HUES6 (cell line): ENCODE measurements around the gene DACT2.
"Not testable (repeated sequence)": the region's sequence is repeated elsewhere in the genome, so short reads cannot be mapped to it uniquely, and the experiment has no call there.

Experiments used
- H3K27ac ChIP-seq: 2 replicates; pipeline ENCODE4 v1.7.0; 2013; ENCODE audit warnings: low read depth, mild to moderate bottlenecking, low read length, inconsistent platforms
- H3K27me3 ChIP-seq: 2 replicates; pipeline ENCODE4 v1.6.1; 2013; ENCODE audit warnings: low read length; ENCODE audit not compliant: control insufficient read depth, insufficient read depth
- H3K36me3 ChIP-seq: 2 replicates; pipeline ENCODE4 v1.6.1; 2013; ENCODE audit warnings: low read length; ENCODE audit not compliant: control insufficient read depth, insufficient read depth
- H3K4me1 ChIP-seq: 2 replicates; pipeline ENCODE4 v1.6.1; 2013; ENCODE audit warnings: low read length; ENCODE audit not compliant: control insufficient read depth, insufficient read depth
- H3K4me3 ChIP-seq: 2 replicates; pipeline ENCODE4 v1.5.1; 2013; ENCODE audit warnings: low read depth, low read length
- H3K9ac ChIP-seq: one replicate; pipeline ENCODE4 v1.6.1; 2013; ENCODE audit warnings: mild to moderate bottlenecking, low read length
- H3K9me3 ChIP-seq: 2 replicates; pipeline ENCODE4 v1.6.1; 2013; ENCODE audit warnings: low read depth, low read length; ENCODE audit not compliant: control insufficient read depth, insufficient read depth

The DACT2 gene

DNA sequence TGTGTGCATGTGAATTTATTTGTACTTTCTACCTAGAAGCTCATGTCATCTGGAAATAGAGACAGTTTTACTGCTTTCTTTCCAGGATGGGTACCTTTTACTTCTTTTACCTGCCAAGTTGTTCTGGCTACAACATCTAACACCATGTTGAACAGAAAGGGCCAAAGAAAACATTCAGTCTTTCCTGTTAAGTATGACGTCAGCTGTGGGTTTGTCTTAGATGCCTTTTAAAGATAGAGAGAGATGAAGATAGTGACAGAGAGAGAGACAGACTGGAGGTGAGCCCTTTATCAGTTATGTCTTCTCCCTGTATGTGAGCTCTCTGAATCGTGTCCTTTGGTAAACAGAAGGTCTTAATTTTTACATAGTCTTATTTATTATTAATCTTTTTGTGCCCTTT is 3.4 kb upstream of the DACT2 start:
- Histone ChIP-seq H3K27ac (no peak overlapping the region), H3K36me3 (no peaks in the 10 kb centered on the region), H3K27me3 (peaks cover 53% of the 10 kb centered on the region), H3K4me3 (no peak overlapping the region), H3K9ac (no peak overlapping the region), H3K9me3 (peaks cover 7% of the 10 kb centered on the region), H3K4me1 (peaks cover 23% of the 10 kb centered on the region)

DNA sequence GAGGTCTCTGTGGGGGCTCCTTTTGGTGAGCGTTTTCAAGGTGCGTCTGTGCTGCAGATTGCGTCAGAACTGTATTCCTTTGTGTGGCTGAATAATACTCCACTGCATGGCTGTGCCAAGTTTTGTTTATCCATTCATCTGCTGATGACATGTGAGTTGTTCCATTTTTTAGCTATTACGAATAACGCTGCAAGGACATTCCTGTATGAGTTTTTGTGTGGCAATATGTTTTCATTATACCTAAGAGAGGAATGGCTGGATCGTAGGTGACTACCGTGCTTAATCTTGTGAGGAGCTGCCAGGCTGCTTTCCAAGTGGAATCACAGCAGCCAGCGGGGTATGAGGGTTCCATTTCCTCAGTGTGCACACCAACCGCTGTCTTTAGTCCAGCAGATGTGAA is 1.1 kb upstream of the DACT2 start:
- Histone ChIP-seq H3K27me3 (peaks cover 53% of the 10 kb centered on the region), H3K9me3 (peaks cover 7% of the 10 kb centered on the region), H3K27ac (no peak overlapping the region), H3K4me1 (peaks cover 11% of the 10 kb centered on the region), H3K4me3 (no peak overlapping the region), H3K9ac (no peak overlapping the region), H3K36me3 (no peaks in the 10 kb centered on the region)

GRCh38 chr6:168318579-168319278 is 848 bp downstream of the DACT2 start:
- peak overlapping the region; percentile 63 for H3K4me3 ChIP-seq
- H3K9me3 ChIP-seq = peaks cover 7% of the 10 kb centered on the region
- peaks cover 29% of the 10 kb centered on the region for H3K4me1 ChIP-seq
- H3K27me3 ChIP-seq = peaks cover 70% of the 10 kb centered on the region
- H3K27ac ChIP-seq = no peak overlapping the region
- H3K9ac ChIP-seq = peak overlapping the region; percentile 44
- no peaks in the 10 kb centered on the region for H3K36me3 ChIP-seq

DNA sequence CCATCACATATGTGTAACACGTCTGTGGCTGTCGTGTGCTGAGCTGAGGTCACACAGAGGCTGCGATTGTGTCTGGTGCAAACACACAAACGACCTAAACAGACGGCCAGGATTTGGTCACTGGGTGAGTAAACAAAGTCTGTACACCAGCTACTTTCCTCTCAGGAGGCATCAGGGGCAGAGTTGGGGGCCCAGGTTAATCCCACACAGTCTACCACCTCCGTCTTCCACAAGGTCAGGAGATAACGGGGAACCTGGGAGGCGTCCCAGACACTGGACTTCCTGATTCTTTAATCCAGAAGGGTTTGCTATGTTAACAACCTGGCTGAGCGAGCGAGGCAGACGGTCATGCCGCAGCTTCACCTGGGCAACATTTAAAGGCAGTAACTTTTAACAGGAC is 1.5 kb downstream of the DACT2 start:
- peaks cover 66% of the 10 kb centered on the region for H3K27me3 ChIP-seq

DNA sequence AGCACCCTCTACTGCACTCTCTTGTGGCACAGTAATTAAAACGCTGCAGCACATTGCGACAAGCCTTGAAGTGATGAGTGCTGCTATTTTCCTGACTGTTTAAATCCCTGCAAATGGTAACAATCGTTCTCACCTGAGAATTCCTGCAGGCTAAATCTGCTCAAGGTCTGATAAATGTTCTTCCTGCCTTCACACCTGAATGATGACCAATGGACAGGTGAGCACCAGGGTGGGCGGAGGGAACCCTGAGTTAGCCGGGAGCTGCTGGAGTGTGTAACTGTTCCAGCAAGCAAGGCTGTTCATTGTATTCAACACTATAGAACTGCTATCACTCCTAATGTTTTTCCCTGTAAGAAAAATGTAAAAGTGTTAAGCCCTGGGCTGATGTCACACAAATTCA is 4.0 kb downstream of the DACT2 start:
- H3K27me3 ChIP-seq = peaks cover 51% of the 10 kb centered on the region
- no peak overlapping the region for H3K27ac ChIP-seq
- no peaks in the 10 kb centered on the region for H3K9me3 ChIP-seq
- peaks cover 40% of the 10 kb centered on the region for H3K4me1 ChIP-seq
- no peak overlapping the region for H3K4me3 ChIP-seq
- no peaks in the 10 kb centered on the region for H3K36me3 ChIP-seq
- H3K9ac ChIP-seq = no peak overlapping the region

More for the DNA sequence above, 1.5 kb downstream of the DACT2 start:
- Histone ChIP-seq H3K27ac (no peak overlapping the region), H3K36me3 (no peaks in the 10 kb centered on the region), H3K9me3 (peaks cover 7% of the 10 kb centered on the region), H3K9ac (no peak overlapping the region), H3K4me1 (peaks cover 35% of the 10 kb centered on the region), H3K4me3 (peak overlapping the region; percentile 63; the same call in 1 of the 2 replicates)

DNA sequence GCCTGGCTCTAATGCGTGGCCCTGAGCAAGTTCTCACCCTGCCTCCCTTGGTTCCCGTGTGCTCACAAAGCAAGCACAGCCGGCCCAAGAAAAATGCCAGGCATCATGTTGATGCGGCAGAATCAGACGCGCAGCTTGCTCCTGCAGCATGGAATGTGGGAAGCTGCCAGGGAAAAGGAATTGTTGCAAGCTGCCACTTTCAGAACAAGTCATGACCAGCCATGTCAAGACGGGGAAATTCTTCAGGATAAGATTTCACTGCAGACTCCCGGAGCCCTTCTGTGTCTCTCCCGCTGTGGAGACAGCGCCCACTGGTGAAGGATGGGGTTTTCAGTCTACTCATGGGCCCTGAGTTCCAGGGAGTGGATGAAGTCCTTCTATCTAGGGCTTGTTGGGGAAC is 4.6 kb downstream of the DACT2 start:
- Histone ChIP-seq H3K27ac (no peak overlapping the region), H3K9ac (no peak overlapping the region), H3K4me1 (peaks cover 40% of the 10 kb centered on the region), H3K36me3 (no peaks in the 10 kb centered on the region), H3K9me3 (no peaks in the 10 kb centered on the region), H3K4me3 (no peak overlapping the region), H3K27me3 (peaks cover 46% of the 10 kb centered on the region)

GRCh38 chr6:168314021-168314420 is 5.6 kb downstream of the DACT2 start:
- Histone ChIP-seq H3K4me1 (peaks cover 40% of the 10 kb centered on the region), H3K27me3 (peaks cover 37% of the 10 kb centered on the region), H3K9ac (no peak overlapping the region), H3K9me3 (no peaks in the 10 kb centered on the region), H3K4me3 (no peak overlapping the region), H3K36me3 (no peaks in the 10 kb centered on the region), H3K27ac (peak overlapping the region; percentile 24; the same call in 1 of the 2 replicates)

DNA sequence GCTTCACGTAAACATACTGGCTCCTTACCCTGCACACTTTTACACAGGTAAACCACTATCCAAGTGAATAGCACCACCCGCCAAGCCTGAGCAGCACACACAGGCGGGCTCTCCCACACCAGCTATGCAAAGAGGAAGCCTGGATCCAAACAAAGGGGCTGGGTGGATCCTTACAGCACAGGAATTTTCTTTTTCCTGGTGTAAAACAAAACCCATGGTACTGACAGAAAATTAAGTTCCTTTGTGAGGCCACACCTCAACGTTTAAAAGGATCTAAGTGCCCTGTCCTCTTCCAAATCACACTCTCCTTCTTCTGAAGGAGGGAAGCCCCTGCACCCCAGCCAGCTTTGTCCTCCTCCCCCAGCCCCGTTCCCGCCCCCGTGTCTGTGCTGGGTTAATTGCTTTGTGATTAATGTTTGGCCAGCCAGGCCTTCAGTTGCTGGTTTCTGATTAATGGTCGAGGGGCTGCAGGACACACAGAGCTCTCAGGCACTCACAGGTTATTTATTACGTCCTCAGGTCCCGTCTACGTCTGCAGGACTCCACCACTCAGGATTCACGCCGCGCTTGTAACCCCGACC is 6.1 kb downstream of the DACT2 start:
- H3K27ac ChIP-seq = peak overlapping the region; percentile 24; the same call in 1 of the 2 replicates
- peaks cover 32% of the 10 kb centered on the region for H3K27me3 ChIP-seq
- H3K4me3 ChIP-seq = no peak overlapping the region
- H3K4me1 ChIP-seq = peaks cover 35% of the 10 kb centered on the region
- H3K9me3 ChIP-seq = no peaks in the 10 kb centered on the region
- H3K36me3 ChIP-seq = no peaks in the 10 kb centered on the region
- no peak overlapping the region for H3K9ac ChIP-seq

DNA sequence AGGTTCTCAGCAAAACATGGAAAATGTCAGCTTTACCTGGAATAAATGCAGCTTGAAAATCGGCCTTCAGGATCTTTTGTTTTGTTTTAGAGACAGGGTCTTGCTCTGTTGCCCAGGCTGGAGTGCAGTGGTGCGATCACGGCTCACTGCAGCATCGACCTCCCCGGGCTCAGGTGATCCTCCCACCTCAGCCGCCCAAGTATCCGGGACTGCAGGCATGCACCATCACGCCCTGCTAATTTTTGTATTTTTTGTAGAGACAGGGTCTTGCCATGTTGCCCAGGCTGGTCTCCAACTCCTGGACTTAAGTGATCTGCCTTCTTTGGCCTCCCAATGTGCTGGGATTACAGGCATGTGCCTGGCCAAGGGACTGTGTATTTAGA is 7.5 kb downstream of the DACT2 start:
- H3K27ac ChIP-seq, H3K9ac ChIP-seq, H3K4me3 ChIP-seq, H3K9me3 ChIP-seq, H3K36me3 ChIP-seq: not testable (repeated sequence)
- Histone ChIP-seq H3K4me1 (peaks cover 29% of the 10 kb centered on the region), H3K27me3 (peaks cover 23% of the 10 kb centered on the region; the same call in 1 of the 2 replicates)

- H3K36me3 ChIP-seq = no peaks in the 10 kb centered on the region
- peaks cover 23% of the 10 kb centered on the region; the same call in 1 of the 2 replicates for H3K27me3 ChIP-seq
- no peak overlapping the region for H3K27ac ChIP-seq
- no peak overlapping the region for H3K4me3 ChIP-seq
- H3K4me1 ChIP-seq = peaks cover 29% of the 10 kb centered on the region
- no peaks in the 10 kb centered on the region for H3K9me3 ChIP-seq
- H3K9ac ChIP-seq = no peak overlapping the region
Measured at GRCh38 chr6:168311410-168312124, 8.0 kb downstream of the DACT2 start.

DNA sequence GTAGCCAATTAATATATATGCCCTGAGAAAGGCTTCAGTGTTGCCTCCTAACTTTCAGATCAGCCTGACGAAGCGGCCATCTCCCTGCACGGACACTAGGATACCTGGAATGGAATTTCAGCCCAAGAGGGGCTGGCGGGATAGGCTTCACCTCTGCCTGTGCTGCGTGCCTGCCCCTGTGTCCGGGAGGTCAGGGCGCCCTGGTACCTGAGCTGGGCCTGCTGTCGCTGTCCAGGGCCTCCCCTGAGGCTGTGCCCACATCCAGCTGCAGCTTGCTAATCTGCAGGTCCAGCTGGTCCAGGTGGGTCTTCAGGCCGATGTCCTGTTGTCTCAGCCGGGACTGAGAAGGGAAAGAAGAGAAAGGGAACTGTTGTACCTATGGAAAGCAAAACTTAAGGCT is 8.6 kb downstream of the DACT2 start:
- no peak overlapping the region for H3K4me3 ChIP-seq
- H3K9ac ChIP-seq = no peak overlapping the region
- H3K36me3 ChIP-seq = no peaks in the 10 kb centered on the region
- H3K27me3 ChIP-seq = peaks cover 22% of the 10 kb centered on the region; the same call in 1 of the 2 replicates
- H3K9me3 ChIP-seq = no peaks in the 10 kb centered on the region
- peaks cover 29% of the 10 kb centered on the region for H3K4me1 ChIP-seq
- H3K27ac ChIP-seq = no peak overlapping the region
